ENCODE results near the gene RNF11.

GRCh38 chr1:51302746-51303145 lies 66.7 kb downstream of the RNF11 start:
- no peak for TF ChIP-seq CTCF (IDR thresholded peaks at IDR 0.05; ENCODE audit: low read depth, low read length, missing input control)
- TF ChIP-seq, protein P1, sequence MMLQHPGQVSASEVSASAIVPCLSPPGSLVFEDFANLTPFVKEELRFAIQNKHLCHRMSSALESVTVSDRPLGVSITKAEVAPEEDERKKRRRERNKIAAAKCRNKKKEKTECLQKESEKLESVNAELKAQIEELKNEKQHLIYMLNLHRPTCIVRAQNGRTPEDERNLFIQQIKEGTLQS (IDR thresholded peaks at IDR 0.05), result no peak
- TF ChIP-seq MAX (IDR thresholded peaks at IDR 0.05), result no peak
